Measurements from ENCODE around the gene FBXO47. TPM values are rescaled to one million over a fixed set of nuclear protein-coding genes. Genes with fewer than 3 reads are reported as not detected.

Gene FBXO47, protein sequence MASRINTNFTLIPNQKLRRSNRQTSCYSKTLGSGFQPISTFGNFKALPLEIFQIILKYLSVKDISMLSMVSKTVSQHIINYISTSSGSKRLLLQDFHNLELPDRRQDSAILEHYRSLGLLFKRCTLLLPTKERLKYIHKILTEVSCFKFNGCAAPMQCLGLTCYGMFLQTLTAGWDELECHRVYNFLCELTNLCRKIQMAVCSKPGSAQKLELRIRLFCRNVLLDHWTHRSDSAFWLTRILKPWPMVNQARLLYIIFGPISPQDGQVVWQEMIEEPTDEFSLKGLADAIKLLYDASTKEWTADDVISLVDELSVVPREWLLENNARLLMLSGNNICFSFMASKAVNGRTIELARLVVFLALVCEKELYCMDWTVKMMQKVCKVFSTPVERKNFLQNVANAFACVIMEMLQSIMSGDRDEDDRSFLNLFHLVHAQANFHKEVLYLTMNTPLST
- total RNA-seq, result not detected

DNA sequence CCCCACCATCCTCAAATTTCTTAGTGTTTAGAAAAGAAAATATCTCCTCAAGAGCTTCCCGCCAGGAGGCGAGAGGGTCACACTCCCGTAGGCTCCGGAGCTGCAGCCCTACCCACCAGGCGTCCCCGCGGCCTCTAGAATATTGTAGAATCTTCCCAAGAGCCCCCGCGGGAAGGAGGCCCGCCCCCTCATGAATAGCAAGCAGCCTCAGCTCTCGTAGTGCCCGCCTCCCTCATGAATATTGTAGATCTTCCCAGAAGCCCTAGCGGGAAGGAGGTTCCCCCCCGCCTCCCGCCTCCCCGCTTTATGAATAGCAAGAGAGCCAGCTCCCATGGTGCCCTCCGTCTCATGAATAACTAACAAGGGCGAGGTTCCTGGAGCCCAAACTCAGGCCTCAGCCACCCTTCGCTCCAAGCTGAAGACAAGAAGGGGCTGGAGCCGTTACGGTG lies at the start of gene FBXO47:
Gene FBXO47, minus strand, starts transcription at position 114 of the 449 bp plus-strand sequence. CDS start 4,378 bp downstream, outside the sequence.
- DNase-seq (ENCODE audit: low spot score), result peak; percentile 94

DNA sequence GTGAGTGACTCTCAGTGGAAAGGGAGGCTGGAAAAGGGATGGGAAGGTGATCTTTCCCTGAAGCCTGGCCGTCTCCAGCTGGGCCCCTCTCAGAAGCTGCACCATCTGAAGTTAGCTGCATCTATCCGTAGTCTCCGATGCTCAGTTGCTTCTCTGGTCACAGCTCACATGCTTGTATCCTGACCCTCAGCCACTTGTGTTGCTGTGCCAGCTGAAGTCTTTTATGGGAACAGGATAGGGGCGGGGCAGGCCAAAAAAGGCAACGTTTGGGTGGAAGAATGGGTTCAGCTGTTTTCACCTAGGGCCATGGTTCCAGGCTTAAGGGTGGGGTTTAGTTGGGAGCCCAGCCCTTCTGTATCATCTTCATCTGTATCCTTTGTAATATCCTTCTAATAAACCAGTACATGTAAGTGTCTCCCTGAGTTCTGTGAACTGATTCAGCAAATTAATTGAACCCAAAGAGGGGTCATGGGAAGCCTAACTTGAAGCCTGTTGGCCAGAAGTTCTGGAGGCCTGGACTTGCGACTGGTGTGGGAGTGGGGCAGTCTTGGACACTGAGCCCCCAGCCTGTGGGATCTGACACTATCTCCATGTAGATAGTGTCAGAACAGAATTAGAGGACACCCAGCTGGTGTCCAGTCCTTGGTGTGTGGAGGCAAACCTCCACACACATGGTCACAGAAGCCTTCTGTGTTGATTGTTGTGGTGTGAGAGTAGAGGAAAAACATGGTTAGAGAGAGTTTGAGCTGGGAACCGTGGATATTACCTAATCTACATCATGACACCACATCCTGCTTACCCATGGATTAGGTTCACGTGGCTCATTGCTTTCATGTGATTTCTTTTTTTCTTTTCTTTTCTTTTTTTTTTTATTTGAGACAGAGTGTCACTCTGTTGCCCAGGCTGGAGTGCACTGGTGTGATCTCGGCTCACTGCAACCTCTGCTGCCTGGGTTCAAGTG lies 49.3 kb upstream of the FBXO47 start:
- no peak for DNase-seq (ENCODE audit: low spot score)

DNA sequence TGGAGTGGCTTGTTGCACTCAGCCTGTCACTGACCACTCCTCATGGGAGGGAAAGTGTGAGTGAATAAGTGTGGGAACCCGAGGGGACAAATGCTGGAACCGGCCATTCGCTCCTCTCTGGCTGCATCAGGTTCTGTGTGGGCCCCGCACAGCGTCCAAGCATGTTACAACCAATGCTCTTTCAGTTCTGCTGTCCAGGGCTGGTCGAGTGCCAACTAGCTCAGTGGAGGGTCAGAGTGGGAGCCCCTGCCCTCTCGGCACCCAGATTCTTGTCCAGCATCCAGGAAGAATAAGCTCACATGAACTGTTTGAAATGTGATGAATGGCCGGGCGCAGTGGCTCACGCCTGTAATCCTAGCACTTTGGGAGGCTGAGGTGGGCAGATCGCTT lies 48.3 kb upstream of the FBXO47 start:
- no peak for DNase-seq (ENCODE audit: low spot score)

DNA sequence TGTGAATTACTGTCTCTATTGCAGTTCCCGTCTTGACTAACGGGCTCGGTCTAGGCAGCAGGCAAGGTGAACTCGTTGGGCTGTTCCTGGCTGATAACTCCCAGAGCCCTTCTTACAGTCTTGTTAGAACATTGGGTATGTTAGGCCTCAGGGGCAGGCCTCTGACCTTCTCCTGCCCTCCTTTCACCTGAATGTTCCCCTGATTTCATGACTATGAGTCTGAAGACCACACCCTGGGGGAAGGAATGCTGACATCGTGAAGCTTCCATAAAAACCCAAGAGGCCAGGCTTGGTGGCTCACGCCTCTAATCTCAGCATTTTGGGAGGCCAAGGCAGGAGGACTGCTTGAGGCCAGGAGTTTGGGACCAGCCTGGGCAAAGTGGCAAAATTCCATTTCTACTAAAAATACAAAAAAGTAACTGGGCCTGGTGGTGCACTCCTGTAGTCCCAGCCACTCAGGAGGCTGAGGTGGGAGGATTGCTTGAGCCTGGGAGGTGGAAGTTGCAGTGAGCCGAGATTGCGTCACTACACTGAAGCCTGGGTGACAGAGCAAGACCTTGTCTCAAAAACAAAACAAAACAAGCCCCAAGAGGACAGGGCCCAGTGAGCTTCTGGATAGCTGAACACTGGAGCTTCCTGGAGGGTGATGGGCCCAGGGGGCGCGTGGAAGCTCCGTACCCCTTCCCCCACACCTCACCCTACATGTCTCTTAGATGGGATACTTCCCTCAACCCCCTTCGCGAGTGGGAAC lies 47.8 kb upstream of the FBXO47 start:
- DNase-seq (ENCODE audit: low spot score), result no peak

DNA sequence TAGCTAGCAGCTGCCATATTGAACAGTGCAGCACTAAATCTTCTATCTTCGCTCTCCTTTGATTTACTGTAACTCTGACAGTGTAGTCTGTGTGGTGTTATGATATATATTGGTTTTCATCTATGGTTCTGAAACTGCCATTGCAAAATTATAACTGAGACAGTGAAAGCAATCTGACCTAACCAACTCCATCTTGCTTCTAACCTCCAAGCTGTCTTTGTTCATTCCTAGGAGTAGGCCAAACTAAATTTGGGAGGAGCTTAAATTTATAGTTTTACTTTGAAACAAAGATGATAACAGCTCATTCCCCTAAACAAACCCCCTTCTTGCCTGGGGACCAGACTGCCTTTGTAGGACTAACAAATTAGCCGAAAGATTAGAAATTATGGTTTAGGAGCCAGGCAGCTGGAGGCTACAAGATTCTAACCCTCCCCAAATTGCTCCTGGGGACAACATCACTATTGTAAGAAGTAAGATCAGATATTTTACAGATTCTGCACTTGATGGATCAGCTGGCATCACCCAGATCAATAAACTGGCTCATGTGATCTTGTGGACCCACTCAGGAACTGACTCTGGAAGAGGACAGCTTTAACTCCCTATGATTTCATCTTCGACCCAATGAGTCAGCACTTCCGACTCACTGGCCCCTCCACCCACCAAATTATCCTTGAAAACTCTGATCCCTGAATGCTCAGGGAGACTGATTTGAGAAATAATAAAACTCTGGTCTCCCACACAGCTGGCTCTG lies 47.0 kb upstream of the FBXO47 start:
- DNase-seq (ENCODE audit: low spot score), result no peak

DNA sequence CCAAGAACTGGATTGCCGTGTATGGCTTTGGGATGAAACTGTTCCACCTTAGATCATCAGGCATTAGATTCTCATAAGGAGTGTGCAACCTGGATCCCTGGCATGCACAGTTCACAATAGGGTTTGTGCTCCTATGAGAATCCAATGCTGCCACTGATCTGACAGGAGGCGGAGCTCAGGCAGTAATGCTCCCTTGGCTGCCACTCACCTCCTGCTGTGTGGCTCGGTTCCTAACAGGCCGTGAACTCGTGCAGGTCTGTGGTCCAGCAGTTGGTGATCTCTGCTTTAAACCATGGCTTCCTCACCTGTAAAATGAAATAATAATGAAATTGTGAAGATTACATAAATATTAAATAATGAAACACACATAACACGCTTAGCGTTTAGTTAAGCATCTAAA lies 45.5 kb upstream of the FBXO47 start:
- no peak for DNase-seq (ENCODE audit: low spot score)

DNA sequence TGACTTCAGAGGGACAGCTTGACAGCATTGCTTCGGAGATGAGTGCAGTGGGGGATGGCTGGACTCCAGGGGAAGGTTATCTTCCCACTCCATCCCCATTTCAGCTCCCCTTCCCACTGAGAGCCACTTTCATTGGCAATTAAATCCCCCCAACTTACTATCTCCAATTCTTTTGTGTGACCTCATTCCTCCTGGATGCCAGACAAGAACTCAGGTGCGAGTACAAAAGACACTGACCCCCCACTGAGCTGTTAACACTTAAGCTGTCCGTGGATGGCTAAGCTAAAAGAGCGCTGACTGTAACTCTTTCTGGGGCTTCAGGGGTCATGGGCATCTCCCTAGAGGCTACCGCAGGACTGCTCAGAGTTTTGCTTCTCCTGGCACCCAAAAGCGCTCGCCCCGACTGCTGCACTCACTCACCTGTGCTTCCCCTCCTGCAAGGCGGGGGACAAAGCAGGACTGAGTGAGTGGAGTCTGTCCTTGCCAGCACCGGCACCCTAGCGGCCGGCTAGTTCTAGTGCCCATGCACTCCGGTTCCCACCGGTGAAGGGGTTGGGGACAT lies 44.8 kb upstream of the FBXO47 start:
- DNase-seq (ENCODE audit: low spot score), result no peak

DNA sequence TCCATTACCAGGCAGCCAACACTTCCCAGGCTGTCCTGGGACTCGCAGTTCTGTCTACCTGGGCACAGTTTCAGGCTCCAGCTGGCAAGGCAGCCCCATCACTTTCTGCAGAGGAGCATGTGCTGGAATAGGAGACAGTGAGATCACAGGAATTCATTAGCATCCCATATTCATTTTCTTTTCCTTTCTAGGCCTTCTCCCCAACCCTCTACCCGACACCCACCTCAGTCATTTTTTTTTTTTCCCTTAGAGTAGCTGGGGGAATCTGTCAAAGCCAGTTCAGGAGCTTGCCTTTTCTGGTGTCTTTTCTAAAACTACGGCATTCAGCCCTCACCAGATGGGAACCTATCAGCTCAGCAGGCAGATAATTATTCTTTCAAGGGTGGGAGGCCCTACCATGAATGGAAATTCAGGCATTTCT lies 42.4 kb upstream of the FBXO47 start:
- DNase-seq (ENCODE audit: low spot score), result no peak

DNA sequence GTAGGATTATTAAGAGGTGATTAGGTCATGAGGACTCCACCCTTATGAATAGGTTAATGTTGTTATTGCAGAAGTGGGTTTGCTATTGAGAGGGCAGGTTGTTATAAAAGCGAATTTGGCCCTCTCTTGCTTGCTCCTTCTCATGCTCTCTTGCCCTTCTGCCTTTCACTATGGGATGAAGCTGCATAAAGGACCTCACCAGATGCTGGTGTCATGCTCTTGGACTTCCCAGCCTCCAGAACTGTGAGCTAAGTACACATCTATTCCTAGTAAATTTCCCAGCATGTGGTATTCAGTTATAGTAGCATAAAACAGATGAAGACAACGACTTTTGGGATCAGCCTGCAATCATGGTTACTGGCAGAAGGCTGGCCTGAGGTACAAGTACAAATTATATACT lies 41.4 kb upstream of the FBXO47 start:
- no peak for DNase-seq (ENCODE audit: low spot score)

DNA sequence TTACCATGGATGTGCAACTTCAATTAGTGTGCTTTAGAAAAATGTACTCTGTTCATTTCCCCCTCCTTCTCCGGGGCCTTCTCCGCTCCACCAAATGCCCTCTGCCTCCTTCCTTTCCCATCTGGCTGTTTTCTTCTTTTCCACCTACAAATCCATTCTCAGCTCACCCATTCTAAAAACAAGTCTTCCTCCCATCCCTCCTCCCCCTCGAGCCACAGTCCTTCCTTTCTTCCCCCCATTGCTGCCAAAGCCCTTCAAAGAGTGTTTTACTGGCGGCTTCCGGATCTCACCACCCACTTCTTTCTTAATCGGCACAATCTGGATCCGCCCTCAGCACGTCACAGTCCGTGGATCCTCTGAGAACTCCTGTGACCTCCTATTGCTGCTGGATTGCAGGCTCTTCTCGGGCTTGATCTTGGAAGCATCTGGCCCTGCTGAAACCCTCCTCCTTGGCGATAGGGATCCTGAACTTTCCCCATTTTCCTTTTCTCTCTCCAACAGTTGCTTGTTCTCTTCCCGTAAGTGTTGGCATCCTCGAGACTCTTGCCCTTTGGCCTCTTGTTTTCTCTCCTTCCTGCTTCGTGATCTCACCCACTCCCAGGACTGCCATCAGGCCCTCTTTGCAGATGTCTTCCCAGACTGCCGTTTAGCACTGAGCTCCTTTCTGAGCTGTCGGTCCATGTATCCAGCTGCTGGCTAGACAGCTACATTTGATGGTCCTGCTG lies 36.0 kb upstream of the FBXO47 start:
- DNase-seq (ENCODE audit: low spot score), result peak; percentile 61

DNA sequence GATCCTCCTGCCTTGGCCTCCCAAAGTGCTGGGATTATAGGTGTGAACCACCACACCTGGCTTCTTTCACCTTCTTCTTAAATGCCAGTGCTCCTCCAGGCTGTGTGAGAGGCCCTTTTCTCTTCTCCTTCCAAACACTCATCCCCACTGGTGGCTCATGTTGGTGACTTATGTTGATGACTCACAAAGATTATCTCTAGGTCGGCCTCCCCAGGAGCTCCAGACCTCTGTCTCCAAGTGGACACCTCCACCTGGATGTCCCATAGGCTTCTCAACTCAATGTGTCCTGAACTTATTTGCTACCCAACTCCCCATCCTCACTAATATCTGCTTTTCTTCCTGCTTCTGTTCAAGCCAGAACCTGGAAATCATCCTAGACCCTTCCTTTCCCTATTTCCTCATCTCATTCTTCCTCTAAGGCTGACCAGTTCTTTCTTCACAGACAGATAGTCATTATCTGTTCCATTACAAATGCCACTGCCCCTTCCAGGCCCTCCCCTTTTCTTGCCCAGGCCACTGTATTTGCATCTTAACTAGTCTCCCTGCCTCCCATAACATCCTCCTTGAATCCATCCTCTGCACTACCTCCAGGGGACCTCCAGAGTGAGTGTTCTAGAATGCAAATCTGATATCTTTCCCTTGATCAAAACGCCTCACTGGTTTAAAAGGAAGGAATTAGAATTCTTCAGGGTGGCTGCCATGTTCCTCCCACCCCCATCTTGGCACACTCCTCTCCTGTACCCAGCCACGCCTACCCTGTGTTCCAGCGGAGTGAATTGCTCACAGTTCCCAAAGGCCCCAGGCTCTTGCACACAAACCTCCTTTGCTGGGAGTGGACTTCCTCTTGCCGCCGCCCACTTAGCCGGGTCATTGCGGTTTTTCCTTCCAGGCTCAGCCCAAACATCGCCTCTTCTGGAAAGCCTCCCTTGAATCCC lies 34.8 kb upstream of the FBXO47 start:
- peak; percentile 49 for DNase-seq (ENCODE audit: low spot score)

DNA sequence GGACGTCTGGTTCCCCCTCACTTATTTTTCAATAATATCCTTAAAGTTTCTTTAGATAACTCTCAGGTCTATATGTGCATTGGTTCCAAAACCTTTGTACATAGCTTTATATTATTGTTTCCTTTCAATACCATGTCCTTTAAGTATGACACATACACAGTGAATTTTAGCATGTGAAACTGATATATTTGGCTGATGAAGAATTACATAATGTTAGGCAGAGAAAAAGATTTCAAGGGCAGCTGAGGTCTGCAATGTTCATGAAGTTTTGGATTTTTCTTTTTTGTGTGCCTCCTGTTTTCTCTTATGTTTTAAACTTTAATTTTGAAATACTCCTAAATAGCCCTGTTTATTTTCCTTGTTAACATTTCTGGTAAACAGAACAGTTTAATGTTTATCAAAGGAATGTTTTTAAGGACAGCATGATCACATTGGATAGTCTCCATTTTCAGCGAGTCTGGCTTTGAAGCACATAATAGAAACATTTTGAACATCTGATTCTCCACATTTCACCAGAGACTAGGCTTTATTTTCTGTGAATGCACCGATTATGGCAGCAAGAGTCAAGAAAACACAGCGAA lies 32.9 kb upstream of the FBXO47 start:
- no peak for DNase-seq (ENCODE audit: low spot score)

DNA sequence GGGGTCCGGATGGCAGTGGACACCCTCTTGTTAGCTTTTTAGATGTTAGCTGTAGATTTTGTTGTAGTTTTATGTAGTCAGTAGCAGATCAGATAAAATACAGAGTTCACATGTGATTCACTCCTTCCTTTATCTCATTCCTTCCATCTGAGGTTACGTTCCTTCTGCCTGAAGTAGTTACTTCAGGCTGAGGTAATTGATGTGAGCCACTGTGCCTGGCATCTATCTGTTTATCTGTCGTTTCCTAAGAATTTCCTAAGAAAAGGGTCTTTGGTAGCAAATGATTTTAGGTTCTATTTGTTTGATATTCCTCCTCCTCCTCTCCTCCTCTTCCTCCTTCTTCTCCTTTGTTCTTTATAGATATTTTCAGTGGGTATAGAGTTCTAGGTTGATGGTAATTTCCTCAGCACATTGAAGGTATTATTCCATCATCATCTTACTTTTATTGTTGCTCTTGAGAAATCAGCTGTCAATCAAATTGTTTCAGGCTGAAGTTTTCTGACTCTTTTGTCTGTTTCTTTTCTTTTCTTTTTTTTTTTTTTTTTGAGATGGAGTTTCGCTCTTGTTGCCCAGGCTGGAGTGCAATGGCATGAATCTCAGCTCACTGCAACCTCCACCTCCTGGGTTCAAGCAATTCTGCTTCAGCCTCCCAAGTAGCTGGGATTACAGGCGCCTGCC lies 29.6 kb upstream of the FBXO47 start:
- no peak for DNase-seq (ENCODE audit: low spot score)

DNA sequence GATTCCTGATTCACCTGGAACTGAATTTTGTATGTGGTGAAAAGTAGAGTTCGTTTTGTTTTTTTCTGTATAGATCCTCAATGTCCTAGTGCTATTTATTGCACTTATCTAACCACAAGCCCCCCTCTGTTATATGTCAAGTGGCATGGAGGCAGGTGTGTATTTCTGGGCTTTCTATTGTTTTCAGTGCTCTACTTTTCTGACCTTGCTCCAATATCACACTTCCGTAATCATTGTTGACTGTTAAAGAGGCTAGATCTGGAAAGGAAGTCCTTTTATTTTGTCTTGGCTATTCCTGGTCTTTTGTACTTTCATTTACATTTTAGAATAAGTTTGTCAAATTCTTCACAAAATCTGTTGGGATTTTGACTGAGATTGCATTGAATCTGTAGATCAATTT lies 26.8 kb upstream of the FBXO47 start:
- DNase-seq (ENCODE audit: low spot score), result no peak

DNA sequence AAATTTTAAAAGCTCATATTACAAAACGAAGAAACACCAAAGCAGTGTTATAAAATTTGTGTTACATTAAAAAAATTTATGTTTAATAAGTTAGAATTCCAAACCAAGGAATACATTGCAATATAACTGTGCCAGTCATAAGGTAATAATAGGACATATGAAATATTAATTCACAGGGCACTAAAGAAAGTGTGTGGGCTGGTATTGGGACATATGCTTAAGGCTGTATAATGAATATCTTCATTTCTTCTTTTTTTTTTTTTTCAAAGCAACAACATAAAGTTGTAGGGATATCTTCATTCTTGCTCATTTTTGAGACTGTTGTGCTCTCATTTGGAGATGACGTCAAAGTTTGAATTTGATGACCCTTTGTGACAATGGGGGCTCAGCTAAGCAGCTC lies 17.5 kb upstream of the FBXO47 start:
- DNase-seq (ENCODE audit: low spot score), result no peak

DNA sequence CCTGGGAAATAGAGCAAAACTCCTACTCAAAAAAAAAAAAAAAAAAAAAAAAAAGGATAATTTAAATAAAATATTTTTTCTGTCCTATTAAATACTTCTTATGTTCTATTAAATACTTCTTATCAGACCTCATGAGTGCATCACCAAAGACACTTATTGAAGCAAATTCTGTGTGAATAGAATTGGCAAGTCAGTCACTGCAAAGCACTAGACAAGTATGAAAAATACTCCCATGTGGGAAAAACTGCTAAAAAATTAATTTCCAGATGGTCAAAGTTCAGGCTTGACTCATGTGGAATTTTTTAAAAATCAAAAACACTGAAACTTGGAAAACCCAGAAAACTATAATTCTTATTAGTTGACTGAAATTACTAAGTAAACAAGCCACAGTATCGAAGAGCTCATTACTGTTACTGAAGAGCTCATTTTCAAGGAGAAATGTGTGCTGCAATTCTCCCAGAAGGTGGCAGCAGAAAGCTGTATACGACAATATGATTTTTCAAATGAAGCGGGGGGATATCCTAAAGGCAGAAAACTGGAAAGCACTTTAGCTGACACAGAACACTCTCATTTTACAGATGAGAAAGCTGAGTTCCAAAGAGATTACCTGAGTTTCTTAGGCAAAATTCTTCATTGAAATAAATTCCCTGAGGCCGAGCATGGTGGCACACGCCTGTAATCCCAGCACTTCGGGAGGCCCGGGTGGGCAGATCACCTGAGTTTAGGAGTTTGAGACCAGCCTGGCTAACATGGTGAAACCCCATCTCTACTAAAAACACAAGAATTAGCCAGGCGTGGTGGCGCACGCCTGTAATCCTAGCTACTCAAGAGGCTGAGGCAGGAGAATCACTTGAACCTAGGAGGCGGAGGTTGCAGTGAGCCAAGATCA lies 15.9 kb upstream of the FBXO47 start:
- peak; percentile 44 for DNase-seq (ENCODE audit: low spot score)

DNA sequence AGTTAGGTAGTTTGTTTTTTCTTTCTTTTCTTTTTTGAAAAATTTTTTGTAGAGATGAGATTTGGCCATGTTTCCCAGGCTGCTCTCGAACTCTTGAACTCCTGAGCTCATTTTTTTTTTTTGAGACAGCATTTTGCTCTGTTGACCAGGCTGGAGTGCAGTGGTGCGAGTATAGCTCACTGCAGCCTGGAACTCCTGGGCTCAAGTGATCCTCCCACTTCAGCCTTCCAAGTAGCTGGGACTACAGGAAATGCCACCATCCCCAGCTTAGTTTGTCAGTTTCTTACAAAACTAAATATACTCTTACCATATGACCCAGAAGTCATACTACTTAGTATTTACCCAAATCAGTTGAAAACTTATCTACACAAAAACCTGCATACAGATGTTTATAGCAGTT lies 14.4 kb upstream of the FBXO47 start:
- no peak for DNase-seq (ENCODE audit: low spot score)
